Measurements from ENCODE around the gene HTRA2.

- TF ChIP-seq CTCF (IDR thresholded peaks at IDR 0.05), result peak in 1 of 5 experiments; percentile 13
- TF ChIP-seq POLR2A (IDR thresholded peaks at IDR 0.05), result no peak
- no peak for TF ChIP-seq POLR2AphosphoS5 (IDR thresholded peaks at IDR 0.05)
Observed at GRCh38 chr2:74544634-74545033, 14.9 kb downstream of the HTRA2 start.

Measured in transverse colon (tissue), 4 donors.